GM10266 (cell line): Measurements from ENCODE around the gene AKR1B1.

ENCODE experiments used
- DNase-seq: peaks from one replicate; pipeline ENCODE4 v3.0.0; 2012; ENCODE audit errors: extremely low spot score
- CTCF ChIP-seq: IDR thresholded peaks from 2 replicates; pipeline ENCODE4 v1.5.1; 2012; ENCODE audit warnings: mild to moderate bottlenecking, low read depth; ENCODE audit not compliant: control insufficient read depth, insufficient read depth; ENCODE audit errors: missing control alignments

The AKR1B1 gene

GRCh38 chr7:134406431-134406830 is 52.5 kb downstream of the AKR1B1 start:
- no peak for DNase-seq
- TF ChIP-seq CTCF = no peak

GRCh38 chr7:134405299-134405698 is 53.6 kb downstream of the AKR1B1 start:
- no peak for TF ChIP-seq CTCF

GRCh38 chr7:134403062-134403461 is 55.8 kb downstream of the AKR1B1 start:
- no peak for DNase-seq
- TF ChIP-seq CTCF = no peak

More at GRCh38 chr7:134405299-134405698, 53.6 kb downstream of the AKR1B1 start:
- no peak for DNase-seq

- no peak for DNase-seq
- no peak for TF ChIP-seq CTCF
Measured at GRCh38 chr7:134400859-134401258, 58.0 kb downstream of the AKR1B1 start.

GRCh38 chr7:134396031-134396430 is 62.9 kb downstream of the AKR1B1 start:
- TF ChIP-seq CTCF = no peak
- no peak for DNase-seq

- DNase-seq = no peak
- TF ChIP-seq CTCF = no peak
Measured at GRCh38 chr7:134395604-134396003, 63.3 kb downstream of the AKR1B1 start.

GRCh38 chr7:134394056-134394455 is 64.8 kb downstream of the AKR1B1 start:
- DNase-seq = no peak
- no peak for TF ChIP-seq CTCF
